Astrocyte (in vitro differentiated cells and primary cell): Measurements from ENCODE around the gene SULT6B1. TPM values are rescaled to one million over a fixed set of nuclear protein-coding genes. Genes with fewer than 3 reads are reported as not detected.

Source experiments
- DNase-seq: peaks from one replicate; pipeline ENCODE4 v3.0.0-alpha.2; 2010; ENCODE audit warnings: low read depth
- FAIRE-seq: peaks from 2 replicates; lab custom pipeline; 2011; peaks lifted over from hg19 to GRCh38; lab: Jason Lieb, UNC
- H2AFZ ChIP-seq: 2 replicates; pipeline ENCODE4 v1.6.0; 2012; ENCODE audit warnings: low read depth, low read length, inconsistent platforms
- H3K27ac ChIP-seq: 2 replicates; pipeline ENCODE4 v1.5.1; 2011; ENCODE audit warnings: low read depth, low read length, inconsistent platforms
- H3K27me3 ChIP-seq: 2 replicates; pipeline ENCODE4 v1.6.0; 2011; ENCODE audit warnings: low read length, inconsistent platforms; ENCODE audit not compliant: insufficient read depth
- H3K36me3 ChIP-seq: 2 replicates; pipeline ENCODE4 v1.5.1; 2011; ENCODE audit warnings: low read length, inconsistent platforms; ENCODE audit not compliant: insufficient read depth
- H3K4me1 ChIP-seq: 2 replicates; pipeline ENCODE4 v1.5.1; 2011; ENCODE audit warnings: low read length, inconsistent platforms; ENCODE audit not compliant: insufficient read depth
- H3K4me2 ChIP-seq: 2 replicates; pipeline ENCODE4 v1.6.0; 2012; ENCODE audit warnings: low read length, inconsistent platforms
- H3K4me3 ChIP-seq: 2 replicates; pipeline ENCODE4 v1.5.1; 2011; ENCODE audit warnings: low read depth, mild to moderate bottlenecking, low read length, inconsistent platforms; ENCODE audit not compliant: insufficient read depth
- H3K79me2 ChIP-seq: 2 replicates; pipeline ENCODE4 v1.6.0; 2012; ENCODE audit warnings: mild to moderate bottlenecking, low read length, inconsistent platforms; ENCODE audit not compliant: insufficient read depth
- H3K9ac ChIP-seq: 2 replicates; pipeline ENCODE4 v1.6.0; 2012; ENCODE audit warnings: mild to moderate bottlenecking, low read length, inconsistent platforms
- H3K9me3 ChIP-seq: 2 replicates; pipeline ENCODE4 v1.5.1; 2012; ENCODE audit warnings: low read depth, mild to moderate bottlenecking, low read length, inconsistent platforms; ENCODE audit not compliant: insufficient read depth
- H4K20me1 ChIP-seq: 2 replicates; pipeline ENCODE4 v1.6.0; 2012; ENCODE audit warnings: low read length, inconsistent platforms; ENCODE audit not compliant: insufficient read depth
- H3K27ac Mint-ChIP-seq: one replicate; pipeline ENCODE4 v1.8.0; 2021; ENCODE audit warnings: mild to moderate bottlenecking, mixed read lengths; ENCODE audit not compliant: unreplicated experiment
- H3K27me3 Mint-ChIP-seq: one replicate; pipeline ENCODE4 v1.8.0; 2021; ENCODE audit warnings: low read depth, mixed read lengths; ENCODE audit not compliant: unreplicated experiment
- H3K36me3 Mint-ChIP-seq: one replicate; pipeline ENCODE4 v1.8.0; 2021; ENCODE audit warnings: low read depth, mixed read lengths; ENCODE audit not compliant: unreplicated experiment
- H3K4me1 Mint-ChIP-seq: one replicate; pipeline ENCODE4 v1.8.0; 2021; ENCODE audit warnings: low read depth, mixed read lengths; ENCODE audit not compliant: unreplicated experiment
- H3K4me3 Mint-ChIP-seq: one replicate; pipeline ENCODE4 v1.8.0; 2021; ENCODE audit warnings: mild to moderate bottlenecking, moderate library complexity, mixed read lengths; ENCODE audit not compliant: unreplicated experiment
- H3K9me3 Mint-ChIP-seq: one replicate; pipeline ENCODE4 v1.8.0; 2021; ENCODE audit warnings: mild to moderate bottlenecking, mixed read lengths; ENCODE audit not compliant: unreplicated experiment
- CTCF ChIP-seq: IDR thresholded peaks from 2 replicates; pipeline ENCODE4 v1.5.1; 2011; ENCODE audit warnings: low read depth, mild to moderate bottlenecking, inconsistent platforms, low read length, moderate library complexity; ENCODE audit not compliant: insufficient read depth
- EZH2 ChIP-seq: IDR thresholded peaks from 2 replicates; pipeline ENCODE4 v1.6.1; 2012; ENCODE audit warnings: mild to moderate bottlenecking, low read length, inconsistent platforms; ENCODE audit not compliant: insufficient read depth
- total RNA-seq: library from RNA; stranded (reverse); gene quantifications from 2 replicates; pipeline ENCODE4 v1.2.1, GENCODE V29; 2021

The SULT6B1 gene
- total RNA-seq, 1 donor from 2014 or later: not detected

GRCh38 chr2:37201766-37202165 lies 13.3 kb upstream of the SULT6B1 start:
- no peak for TF ChIP-seq CTCF
- Histone ChIP-seq H3K36me3 (peaks cover 36% of the 10 kb centered on the region), H3K27me3 (no peaks in the 10 kb centered on the region), H3K4me2 (no peak overlapping the region), H4K20me1 (peaks cover 20% of the 10 kb centered on the region), H3K79me2 (peaks cover 78% of the 10 kb centered on the region), H3K9ac (no peak overlapping the region), H2AFZ (no peak overlapping the region), H3K4me1 (peaks cover 6% of the 10 kb centered on the region), H3K27ac (no peak overlapping the region), H3K4me3 (no peak overlapping the region), H3K9me3 (no peaks in the 10 kb centered on the region)
- H3K27me3 Mint-ChIP-seq: no peaks in the 10 kb centered on the region
- peak; percentile 65 for DNase-seq
- H3K4me1 Mint-ChIP-seq: peaks cover 22% of the 10 kb centered on the region
- peaks cover 3% of the 10 kb centered on the region for H3K9me3 Mint-ChIP-seq
- H3K27ac Mint-ChIP-seq: peak overlapping the region; percentile 72
- peaks cover 37% of the 10 kb centered on the region for H3K36me3 Mint-ChIP-seq
- FAIRE-seq: no peak
- no peak overlapping the region for H3K4me3 Mint-ChIP-seq

- FAIRE-seq (no peak), DNase-seq (peak; percentile 39)
- H3K4me1 Mint-ChIP-seq: peaks cover 22% of the 10 kb centered on the region
- no peak overlapping the region for H3K4me2 ChIP-seq
- H3K9me3 ChIP-seq: no peaks in the 10 kb centered on the region
- TF ChIP-seq CTCF: no peak
- peaks cover 35% of the 10 kb centered on the region for H3K36me3 ChIP-seq
- no peak overlapping the region for H3K4me3 Mint-ChIP-seq
- peaks cover 18% of the 10 kb centered on the region for H4K20me1 ChIP-seq
- H3K27ac Mint-ChIP-seq: peak overlapping the region; percentile 72
- no peak overlapping the region for H3K9ac ChIP-seq
- no peak overlapping the region for H2AFZ ChIP-seq
- H3K36me3 Mint-ChIP-seq: peaks cover 34% of the 10 kb centered on the region
- H3K9me3 Mint-ChIP-seq: peaks cover 3% of the 10 kb centered on the region
- H3K4me3 ChIP-seq: no peak overlapping the region
- H3K79me2 ChIP-seq: peaks cover 74% of the 10 kb centered on the region
- peak overlapping the region; percentile 19 for H3K27ac ChIP-seq
- H3K27me3 Mint-ChIP-seq: no peaks in the 10 kb centered on the region
- H3K27me3 ChIP-seq: no peaks in the 10 kb centered on the region
- H3K4me1 ChIP-seq: peaks cover 6% of the 10 kb centered on the region
Observed at GRCh38 chr2:37201208-37201607, 12.7 kb upstream of the SULT6B1 start.

GRCh38 chr2:37198681-37199065 lies 10.2 kb upstream of the SULT6B1 start:
- Histone ChIP-seq H3K27ac (no peak overlapping the region), H2AFZ (no peak overlapping the region), H3K4me2 (no peak overlapping the region), H3K27me3 (no peaks in the 10 kb centered on the region), H4K20me1 (peaks cover 13% of the 10 kb centered on the region), H3K4me3 (no peak overlapping the region), H3K4me1 (peaks cover 10% of the 10 kb centered on the region), H3K9ac (no peak overlapping the region), H3K9me3 (no peaks in the 10 kb centered on the region), H3K79me2 (peaks cover 53% of the 10 kb centered on the region), H3K36me3 (peaks cover 24% of the 10 kb centered on the region)
- Mint-ChIP-seq H3K27ac (no peak overlapping the region), H3K9me3 (peaks cover 4% of the 10 kb centered on the region), H3K36me3 (peaks cover 15% of the 10 kb centered on the region), H3K4me3 (no peak overlapping the region), H3K4me1 (peaks cover 18% of the 10 kb centered on the region), H3K27me3 (no peaks in the 10 kb centered on the region)
- FAIRE-seq (no peak), DNase-seq (no peak)
- no peak for TF ChIP-seq EZH2
- TF ChIP-seq CTCF: no peak
